ENCODE measurements around the gene COL9A2. TPM values are rescaled to one million over a fixed set of nuclear protein-coding genes. Genes with fewer than 3 reads are reported as not detected.

COL9A2 gene
- total RNA-seq, 1 experiment from 2014 or later, result 0.23 TPM

DNA sequence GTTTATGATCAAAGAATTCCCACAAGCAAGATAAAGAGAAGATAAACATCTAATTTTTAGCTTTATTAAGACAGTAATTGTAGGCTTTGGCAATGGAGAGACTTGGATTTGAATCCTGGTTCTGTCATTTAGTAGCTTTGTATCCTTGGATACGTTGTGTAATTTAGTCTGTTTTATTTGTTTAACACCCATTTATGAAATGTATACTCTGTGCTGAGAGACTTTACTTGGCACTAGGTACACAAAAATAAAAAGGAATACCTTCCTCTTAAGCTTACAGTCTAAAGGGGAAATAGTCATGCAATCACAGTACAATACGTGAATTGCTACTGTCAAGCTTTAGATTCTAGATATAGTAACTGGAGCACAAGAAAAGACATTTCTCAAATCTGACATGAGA lies 35.2 kb downstream of the COL9A2 start:
- Mint-ChIP-seq H3K27me3 (ENCODE audit: insufficient read depth, unreplicated experiment) (no peaks in the 10 kb centered on the region), H3K4me3 (ENCODE audit: unreplicated experiment) (no peak overlapping the region), H3K9me3 (ENCODE audit: unreplicated experiment) (no peaks in the 10 kb centered on the region), H3K36me3 (ENCODE audit: insufficient read depth, unreplicated experiment) (peaks cover 39% of the 10 kb centered on the region), H3K4me1 (ENCODE audit: low read depth, unreplicated experiment) (no peaks in the 10 kb centered on the region), H3K27ac (ENCODE audit: unreplicated experiment) (no peak overlapping the region)
- CTCF ChIA-PET, result no interaction called here
- Histone ChIP-seq H3K4me3 (ENCODE audit: low read depth, low read length) (no peak overlapping the region), H3K27me3 (replicated peaks; ENCODE audit: control insufficient read depth, insufficient read depth, low read length) (no peaks in the 10 kb centered on the region), H3K9me3 (no peaks in the 10 kb centered on the region), H3K4me1 (no peaks in the 10 kb centered on the region), H3K36me3 (ENCODE audit: control insufficient read depth, insufficient read depth, low read length) (no peaks in the 10 kb centered on the region)
- TF ChIP-seq, protein P1, sequence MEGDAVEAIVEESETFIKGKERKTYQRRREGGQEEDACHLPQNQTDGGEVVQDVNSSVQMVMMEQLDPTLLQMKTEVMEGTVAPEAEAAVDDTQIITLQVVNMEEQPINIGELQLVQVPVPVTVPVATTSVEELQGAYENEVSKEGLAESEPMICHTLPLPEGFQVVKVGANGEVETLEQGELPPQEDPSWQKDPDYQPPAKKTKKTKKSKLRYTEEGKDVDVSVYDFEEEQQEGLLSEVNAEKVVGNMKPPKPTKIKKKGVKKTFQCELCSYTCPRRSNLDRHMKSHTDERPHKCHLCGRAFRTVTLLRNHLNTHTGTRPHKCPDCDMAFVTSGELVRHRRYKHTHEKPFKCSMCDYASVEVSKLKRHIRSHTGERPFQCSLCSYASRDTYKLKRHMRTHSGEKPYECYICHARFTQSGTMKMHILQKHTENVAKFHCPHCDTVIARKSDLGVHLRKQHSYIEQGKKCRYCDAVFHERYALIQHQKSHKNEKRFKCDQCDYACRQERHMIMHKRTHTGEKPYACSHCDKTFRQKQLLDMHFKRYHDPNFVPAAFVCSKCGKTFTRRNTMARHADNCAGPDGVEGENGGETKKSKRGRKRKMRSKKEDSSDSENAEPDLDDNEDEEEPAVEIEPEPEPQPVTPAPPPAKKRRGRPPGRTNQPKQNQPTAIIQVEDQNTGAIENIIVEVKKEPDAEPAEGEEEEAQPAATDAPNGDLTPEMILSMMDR (IDR thresholded peaks at IDR 0.05; ENCODE audit: insufficient read depth in 1 of 2, low read depth in 1 of 2, low read length in 1 of 2, severe bottlenecking in 1 of 2, unreplicated experiment in 1 of 2), result no peak
- DNase-seq, result no peak
- POLR2A ChIA-PET, result no interaction called here
- intact Hi-C loops (cut with micrococcal nuclease; ENCODE audit: unreplicated experiment), result no loop called here
- BruUV-seq (replicated peaks), result no TSS peak

DNA sequence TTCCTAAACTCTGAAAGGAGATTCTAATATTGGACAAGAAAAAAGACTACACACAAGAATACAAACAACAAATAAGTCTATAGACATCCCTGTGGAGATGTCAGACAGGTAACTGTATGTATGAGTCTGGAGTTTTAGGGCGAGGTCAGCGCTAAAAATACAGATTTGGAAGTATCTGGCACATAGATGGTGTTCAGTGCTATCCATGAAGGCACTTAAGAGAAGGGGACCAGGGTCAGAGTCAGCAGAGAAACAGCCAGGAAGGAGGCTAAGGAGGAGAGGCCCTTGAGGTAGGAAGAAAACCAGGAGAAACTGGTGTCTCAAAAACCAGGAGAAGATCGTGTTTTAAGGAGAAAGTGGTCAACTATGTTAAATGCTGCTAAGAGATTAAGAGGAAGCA lies 41.0 kb downstream of the COL9A2 start:
- CTCF ChIA-PET, result no interaction called here
- DNase-seq, result no peak
- H3K27me3 ChIP-seq (replicated peaks; ENCODE audit: control insufficient read depth, insufficient read depth, low read length), result no peaks in the 10 kb centered on the region
- H3K9me3 ChIP-seq, result no peaks in the 10 kb centered on the region
- POLR2A ChIA-PET, result no interaction called here
- H3K36me3 ChIP-seq (ENCODE audit: control insufficient read depth, insufficient read depth, low read length), result no peaks in the 10 kb centered on the region
- TF ChIP-seq, protein P1 (IDR thresholded peaks at IDR 0.05; ENCODE audit: insufficient read depth in 1 of 2, low read depth in 1 of 2, low read length in 1 of 2, severe bottlenecking in 1 of 2, unreplicated experiment in 1 of 2), result no peak
- peak overlapping the region; percentile 53 for H3K27ac Mint-ChIP-seq (ENCODE audit: unreplicated experiment)
- intact Hi-C loops (cut with micrococcal nuclease; ENCODE audit: unreplicated experiment), result no loop called here
- BruUV-seq (replicated peaks), result no TSS peak
- no peaks in the 10 kb centered on the region for H3K4me1 ChIP-seq
- H3K4me3 ChIP-seq (ENCODE audit: low read depth, low read length), result no peak overlapping the region
- no peak overlapping the region for H3K4me3 Mint-ChIP-seq (ENCODE audit: unreplicated experiment)
- H3K36me3 Mint-ChIP-seq (ENCODE audit: insufficient read depth, unreplicated experiment), result peaks cover 37% of the 10 kb centered on the region
- no peaks in the 10 kb centered on the region for H3K9me3 Mint-ChIP-seq (ENCODE audit: unreplicated experiment)
- H3K4me1 Mint-ChIP-seq (ENCODE audit: low read depth, unreplicated experiment), result peaks cover 6% of the 10 kb centered on the region
- H3K27me3 Mint-ChIP-seq (ENCODE audit: insufficient read depth, unreplicated experiment), result no peaks in the 10 kb centered on the region

DNA sequence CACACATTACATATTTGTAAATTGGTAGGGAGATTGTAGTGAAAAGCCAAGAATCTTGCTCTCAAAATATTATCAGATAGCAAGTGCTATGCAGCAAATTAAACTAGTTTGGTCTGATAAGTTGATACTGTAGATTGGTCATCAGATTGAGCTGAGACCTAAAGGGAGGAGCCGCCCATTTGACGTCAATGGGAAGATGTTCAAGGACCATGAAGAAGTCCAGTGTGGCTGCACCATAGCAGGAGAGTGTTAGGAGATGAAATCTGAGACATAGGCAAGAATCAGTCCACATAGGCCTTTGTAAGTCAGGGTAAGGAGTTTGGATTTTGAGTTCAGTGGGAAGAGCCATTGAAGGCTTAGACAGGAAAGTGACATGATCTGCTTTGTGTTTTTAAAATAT lies 42.8 kb downstream of the COL9A2 start:
- DNase-seq, result no peak
- Mint-ChIP-seq H3K27me3 (ENCODE audit: insufficient read depth, unreplicated experiment) (no peaks in the 10 kb centered on the region), H3K36me3 (ENCODE audit: insufficient read depth, unreplicated experiment) (peaks cover 48% of the 10 kb centered on the region), H3K4me1 (ENCODE audit: low read depth, unreplicated experiment) (peaks cover 6% of the 10 kb centered on the region), H3K9me3 (ENCODE audit: unreplicated experiment) (no peaks in the 10 kb centered on the region), H3K4me3 (ENCODE audit: unreplicated experiment) (no peak overlapping the region), H3K27ac (ENCODE audit: unreplicated experiment) (no peak overlapping the region)
- no peak overlapping the region for H3K4me3 ChIP-seq (ENCODE audit: low read depth, low read length)
- no peaks in the 10 kb centered on the region for H3K4me1 ChIP-seq
- H3K27me3 ChIP-seq (replicated peaks; ENCODE audit: control insufficient read depth, insufficient read depth, low read length), result no peaks in the 10 kb centered on the region
- no peaks in the 10 kb centered on the region for H3K36me3 ChIP-seq (ENCODE audit: control insufficient read depth, insufficient read depth, low read length)
- TF ChIP-seq, protein P1 (IDR thresholded peaks at IDR 0.05; ENCODE audit: insufficient read depth in 1 of 2, low read depth in 1 of 2, low read length in 1 of 2, severe bottlenecking in 1 of 2, unreplicated experiment in 1 of 2), result no peak
- intact Hi-C loops (cut with micrococcal nuclease; ENCODE audit: unreplicated experiment), result no loop called here
- H3K9me3 ChIP-seq, result no peaks in the 10 kb centered on the region
- ChIA-PET CTCF (no interaction called here), POLR2A (no interaction called here)
- no TSS peak for BruUV-seq (replicated peaks)

Measured in Caco-2 (cell line).